ENCODE data around the gene KCNK6. TPM values are rescaled to one million over a fixed set of nuclear protein-coding genes. Genes with fewer than 3 reads are reported as not detected.
A peak's percentile ranks its signal among the peaks of the same experiment; 100 is the strongest.

The KCNK6 gene
- total RNA-seq, 1 donor from 2014 or later, result 29.2 TPM

- Mint-ChIP-seq H3K27ac (ENCODE audit: unreplicated experiment) (peak overlapping the region; percentile 88), H3K4me3 (ENCODE audit: unreplicated experiment) (no peak overlapping the region), H3K9me3 (ENCODE audit: low read depth) (no peaks in the 10 kb centered on the region), H3K27me3 (ENCODE audit: low read depth) (no peaks in the 10 kb centered on the region), H3K4me1 (ENCODE audit: low read depth) (peaks cover 42% of the 10 kb centered on the region), H3K36me3 (ENCODE audit: low read depth) (no peaks in the 10 kb centered on the region)
- no peak for DNase-seq (ENCODE audit: low spot score)
- TF ChIP-seq, protein P1, sequence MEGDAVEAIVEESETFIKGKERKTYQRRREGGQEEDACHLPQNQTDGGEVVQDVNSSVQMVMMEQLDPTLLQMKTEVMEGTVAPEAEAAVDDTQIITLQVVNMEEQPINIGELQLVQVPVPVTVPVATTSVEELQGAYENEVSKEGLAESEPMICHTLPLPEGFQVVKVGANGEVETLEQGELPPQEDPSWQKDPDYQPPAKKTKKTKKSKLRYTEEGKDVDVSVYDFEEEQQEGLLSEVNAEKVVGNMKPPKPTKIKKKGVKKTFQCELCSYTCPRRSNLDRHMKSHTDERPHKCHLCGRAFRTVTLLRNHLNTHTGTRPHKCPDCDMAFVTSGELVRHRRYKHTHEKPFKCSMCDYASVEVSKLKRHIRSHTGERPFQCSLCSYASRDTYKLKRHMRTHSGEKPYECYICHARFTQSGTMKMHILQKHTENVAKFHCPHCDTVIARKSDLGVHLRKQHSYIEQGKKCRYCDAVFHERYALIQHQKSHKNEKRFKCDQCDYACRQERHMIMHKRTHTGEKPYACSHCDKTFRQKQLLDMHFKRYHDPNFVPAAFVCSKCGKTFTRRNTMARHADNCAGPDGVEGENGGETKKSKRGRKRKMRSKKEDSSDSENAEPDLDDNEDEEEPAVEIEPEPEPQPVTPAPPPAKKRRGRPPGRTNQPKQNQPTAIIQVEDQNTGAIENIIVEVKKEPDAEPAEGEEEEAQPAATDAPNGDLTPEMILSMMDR (IDR thresholded peaks at IDR 0.05), result no peak
These were observed 29.7 kb upstream of the KCNK6 start for GRCh38 chr19:38289955-38290354.

DNA sequence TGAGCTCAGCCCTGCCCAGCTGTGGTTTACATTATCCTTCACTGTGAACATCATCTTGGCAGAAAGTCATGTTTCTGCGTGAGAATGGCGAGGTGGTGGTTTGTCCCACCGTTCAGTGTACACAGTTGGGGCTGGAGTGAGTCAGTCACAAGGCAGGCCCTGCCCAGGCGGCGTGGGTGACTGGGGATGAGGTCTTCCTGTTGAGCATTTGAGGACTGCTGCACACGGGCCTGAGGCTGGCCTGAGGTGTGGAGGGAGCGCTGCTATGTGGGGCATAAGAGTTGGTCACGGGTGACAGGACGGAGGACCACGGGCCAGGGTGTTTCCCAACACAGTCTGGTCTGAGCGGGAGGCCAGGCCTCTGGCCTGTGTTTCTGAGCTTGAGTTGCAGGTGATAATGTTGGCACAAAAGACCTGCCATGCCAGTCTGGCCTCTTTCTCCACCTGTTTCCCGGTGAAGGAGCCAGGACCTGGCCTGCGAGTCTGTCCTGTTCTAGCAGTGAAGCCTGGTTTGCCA is 29.0 kb upstream of the KCNK6 start:
- H3K4me3 Mint-ChIP-seq (ENCODE audit: unreplicated experiment), result no peak overlapping the region
- no peaks in the 10 kb centered on the region for H3K27me3 Mint-ChIP-seq (ENCODE audit: low read depth)
- H3K27ac Mint-ChIP-seq (ENCODE audit: unreplicated experiment), result peak overlapping the region; percentile 88
- TF ChIP-seq, protein P1 (IDR thresholded peaks at IDR 0.05), result no peak
- no peak for DNase-seq (ENCODE audit: low spot score)
- peaks cover 40% of the 10 kb centered on the region for H3K4me1 Mint-ChIP-seq (ENCODE audit: low read depth)
- no peaks in the 10 kb centered on the region for H3K36me3 Mint-ChIP-seq (ENCODE audit: low read depth)
- no peaks in the 10 kb centered on the region for H3K9me3 Mint-ChIP-seq (ENCODE audit: low read depth)

- H3K27ac Mint-ChIP-seq (ENCODE audit: unreplicated experiment), result no peak overlapping the region
- no peaks in the 10 kb centered on the region for H3K36me3 Mint-ChIP-seq (ENCODE audit: low read depth)
- no peak for DNase-seq (ENCODE audit: low spot score)
- peaks cover 36% of the 10 kb centered on the region for H3K4me1 Mint-ChIP-seq (ENCODE audit: low read depth)
- TF ChIP-seq, protein P1 (IDR thresholded peaks at IDR 0.05), result no peak
- H3K9me3 Mint-ChIP-seq (ENCODE audit: low read depth), result no peaks in the 10 kb centered on the region
- no peaks in the 10 kb centered on the region for H3K27me3 Mint-ChIP-seq (ENCODE audit: low read depth)
- H3K4me3 Mint-ChIP-seq (ENCODE audit: unreplicated experiment), result no peak overlapping the region
These were observed 27.8 kb upstream of the KCNK6 start for GRCh38 chr19:38291855-38292254.

- Mint-ChIP-seq H3K27me3 (ENCODE audit: low read depth) (no peaks in the 10 kb centered on the region), H3K4me1 (ENCODE audit: low read depth) (peaks cover 34% of the 10 kb centered on the region), H3K9me3 (ENCODE audit: low read depth) (no peaks in the 10 kb centered on the region), H3K36me3 (ENCODE audit: low read depth) (no peaks in the 10 kb centered on the region), H3K4me3 (ENCODE audit: unreplicated experiment) (no peak overlapping the region), H3K27ac (ENCODE audit: unreplicated experiment) (no peak overlapping the region)
- TF ChIP-seq, protein P1 (IDR thresholded peaks at IDR 0.05), result no peak
- no peak for DNase-seq (ENCODE audit: low spot score)
These were observed 26.4 kb upstream of the KCNK6 start for GRCh38 chr19:38293281-38293680.

- no peaks in the 10 kb centered on the region for H3K27me3 Mint-ChIP-seq (ENCODE audit: low read depth)
- no peaks in the 10 kb centered on the region for H3K36me3 Mint-ChIP-seq (ENCODE audit: low read depth)
- TF ChIP-seq, protein P1 (IDR thresholded peaks at IDR 0.05), result no peak
- no peak overlapping the region for H3K27ac Mint-ChIP-seq (ENCODE audit: unreplicated experiment)
- no peak for DNase-seq (ENCODE audit: low spot score)
- H3K9me3 Mint-ChIP-seq (ENCODE audit: low read depth), result no peaks in the 10 kb centered on the region
- H3K4me3 Mint-ChIP-seq (ENCODE audit: unreplicated experiment), result no peak overlapping the region
- H3K4me1 Mint-ChIP-seq (ENCODE audit: low read depth), result peaks cover 41% of the 10 kb centered on the region
These were observed 25.6 kb upstream of the KCNK6 start for GRCh38 chr19:38294090-38294489.

Data from chondrocyte (in vitro differentiated cells).